ENCODE measurements around the gene GPC5.
"Not testable (repeated sequence)": the region's sequence is repeated elsewhere in the genome, so short reads cannot be mapped to it uniquely, and the experiment has no call there.

The GPC5 gene

DNA sequence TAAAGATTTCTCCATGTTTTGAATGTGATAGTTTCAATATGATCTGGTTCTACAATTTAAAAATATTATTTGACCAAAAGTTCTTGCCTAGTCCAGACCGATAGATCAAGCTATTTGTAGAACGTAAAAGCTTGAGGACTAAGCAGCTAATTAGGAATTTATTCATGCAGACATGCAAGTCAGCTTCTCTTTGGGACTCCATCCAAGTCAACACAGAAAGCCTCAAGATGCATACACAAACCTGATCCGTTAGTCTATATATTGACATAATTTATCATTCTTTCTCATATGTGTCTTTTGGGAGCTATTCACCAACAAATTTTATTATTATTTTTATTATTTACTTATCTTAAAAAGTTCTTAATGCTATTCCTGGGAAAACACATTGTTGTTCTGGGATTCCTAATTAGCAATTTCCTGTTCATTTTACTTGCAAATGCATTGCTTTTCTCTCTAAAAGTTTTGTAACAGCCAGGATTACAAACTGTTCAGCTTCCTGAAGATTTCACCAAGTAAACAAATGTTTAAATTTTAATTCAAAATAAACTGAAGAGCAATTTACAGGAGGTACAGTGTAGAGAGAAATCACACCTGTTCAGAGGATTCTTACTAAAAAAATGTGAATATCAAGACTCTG lies 375.3 kb downstream of the GPC5 start:
- DNase-seq (ENCODE audit: low read depth in 2 of 2), result no peak

DNA sequence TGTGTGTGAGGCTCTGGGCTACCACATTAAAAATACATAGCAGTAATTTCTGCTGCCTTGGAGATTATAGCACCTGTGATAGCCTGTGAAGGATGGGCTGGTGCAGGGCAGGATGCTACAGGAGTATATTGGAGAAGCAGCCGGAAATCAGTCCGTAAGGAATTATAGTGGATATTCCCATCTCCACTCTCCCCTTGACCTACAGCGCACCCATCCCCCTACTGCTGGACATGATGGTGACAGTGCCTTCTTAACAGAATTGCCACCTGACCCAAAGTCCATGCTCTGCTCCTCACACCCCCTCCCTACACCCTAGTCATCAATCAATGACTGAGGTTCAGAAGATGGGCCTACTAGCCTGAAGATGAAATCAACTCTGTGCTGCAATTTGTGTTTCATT lies 376.0 kb downstream of the GPC5 start:
- no peak for DNase-seq (ENCODE audit: low read depth in 2 of 2)

DNA sequence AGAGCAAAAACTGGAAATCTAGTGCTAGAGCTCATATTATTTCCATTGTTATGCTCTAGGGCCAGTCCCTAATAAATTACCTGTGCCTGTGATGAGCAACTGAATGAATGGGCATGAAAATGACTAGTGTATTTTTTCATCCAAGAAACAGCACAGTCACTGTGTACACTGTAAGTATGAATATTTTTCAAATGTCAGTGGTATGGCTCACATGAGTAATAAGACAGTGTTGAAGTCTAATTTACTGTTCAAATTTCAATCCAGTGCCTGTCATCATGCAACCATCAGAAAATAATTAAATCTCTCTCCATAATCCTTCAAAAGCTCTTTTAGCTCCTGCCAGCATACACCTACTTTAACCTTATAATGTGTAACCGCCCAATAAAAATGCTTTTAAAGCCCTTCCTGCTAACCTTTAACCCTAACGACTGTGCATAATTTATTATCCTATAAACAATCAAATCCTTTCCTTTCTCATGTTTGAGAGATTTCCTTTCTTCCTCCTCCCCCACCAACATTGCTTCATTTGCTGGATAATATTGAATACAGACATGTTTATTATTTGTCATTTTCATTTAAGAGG lies 378.3 kb downstream of the GPC5 start:
- no peak for DNase-seq (ENCODE audit: low read depth in 2 of 2)

DNA sequence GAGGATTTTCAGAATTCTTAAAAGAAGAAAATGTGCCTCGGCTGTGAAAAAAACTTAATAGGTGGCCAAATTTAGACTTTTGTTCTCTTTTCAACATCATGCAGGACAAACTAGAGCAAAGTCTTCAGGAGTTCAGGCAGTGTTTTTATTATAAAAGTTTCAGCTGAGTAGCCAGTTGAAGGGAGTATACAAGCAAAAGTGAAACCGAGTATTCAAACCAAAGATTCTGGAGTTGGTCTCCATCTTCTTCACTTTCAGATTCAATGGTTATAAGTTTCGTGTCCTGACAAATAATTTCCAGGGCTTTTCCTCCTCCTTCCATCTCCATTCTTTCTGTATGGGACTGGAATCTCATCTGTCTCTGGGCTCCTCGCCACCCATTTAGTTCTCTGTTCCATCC lies 379.7 kb downstream of the GPC5 start:
- no peak for DNase-seq (ENCODE audit: low read depth in 2 of 2)

DNA sequence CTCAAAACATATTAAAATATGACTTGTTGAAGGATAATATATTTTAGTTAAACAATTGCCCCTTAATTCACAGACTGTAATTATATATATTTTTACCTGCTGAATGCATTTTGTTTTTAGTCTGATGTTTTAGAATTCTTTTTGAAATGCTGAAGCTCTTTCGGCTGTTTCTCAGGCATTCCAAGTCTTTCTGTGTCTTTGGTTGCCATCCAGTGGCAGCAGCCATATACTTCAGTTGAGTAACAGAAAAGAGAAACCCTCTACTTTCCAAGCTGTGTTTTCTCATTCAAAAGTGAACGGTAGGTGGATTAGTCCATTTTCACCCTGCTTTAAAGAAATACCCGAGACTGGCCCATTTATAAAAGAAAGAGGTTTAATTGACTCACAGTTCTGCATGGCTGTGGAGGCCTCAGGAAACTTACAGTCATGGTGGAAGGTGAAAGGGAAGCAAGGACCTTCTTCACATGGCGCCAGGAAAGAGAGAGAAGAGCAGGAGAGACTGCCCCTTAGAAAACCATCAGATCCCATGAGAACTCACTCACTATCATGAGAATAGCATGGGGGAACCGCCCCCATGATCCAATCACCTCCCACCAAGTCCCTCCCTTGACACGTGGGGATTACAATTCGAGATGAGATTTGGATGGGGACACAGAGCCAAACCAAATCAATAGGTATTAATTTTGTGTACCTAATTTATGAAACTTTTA lies 383.7 kb downstream of the GPC5 start:
- DNase-seq (ENCODE audit: low read depth in 2 of 2), result not testable (repeated sequence)

DNA sequence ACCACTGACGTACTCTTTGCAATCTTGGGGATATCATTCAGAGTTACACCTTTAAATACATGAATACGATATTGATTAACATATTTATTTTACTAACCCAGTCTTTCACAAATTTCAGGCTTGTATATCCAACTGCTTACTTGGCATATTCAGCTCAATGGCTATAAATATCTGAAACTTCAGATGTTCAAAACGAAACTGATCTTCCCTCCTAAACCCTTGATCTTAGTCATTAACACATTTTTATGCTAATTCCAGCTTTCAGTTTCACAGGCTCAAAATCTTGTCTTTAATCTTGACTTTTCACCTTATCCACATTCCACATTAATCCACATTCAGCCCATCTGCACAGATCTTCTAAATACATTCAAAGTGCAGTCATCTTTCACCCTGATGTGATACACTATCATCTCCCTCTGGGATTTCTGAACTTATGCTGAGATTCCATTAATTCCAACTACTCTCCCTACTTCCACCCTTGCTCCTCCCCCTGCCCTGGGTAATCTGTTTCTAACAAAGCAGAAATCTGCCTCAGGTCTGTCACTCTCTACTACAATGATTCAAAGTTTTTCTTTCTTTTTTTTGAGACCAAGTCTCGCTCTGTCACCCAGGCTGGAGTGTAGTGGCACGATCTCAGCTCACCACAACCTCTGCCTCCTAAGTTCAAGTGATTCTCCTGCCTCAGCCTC lies 387.2 kb downstream of the GPC5 start:
- no peak for DNase-seq (ENCODE audit: low read depth in 2 of 2)

DNA sequence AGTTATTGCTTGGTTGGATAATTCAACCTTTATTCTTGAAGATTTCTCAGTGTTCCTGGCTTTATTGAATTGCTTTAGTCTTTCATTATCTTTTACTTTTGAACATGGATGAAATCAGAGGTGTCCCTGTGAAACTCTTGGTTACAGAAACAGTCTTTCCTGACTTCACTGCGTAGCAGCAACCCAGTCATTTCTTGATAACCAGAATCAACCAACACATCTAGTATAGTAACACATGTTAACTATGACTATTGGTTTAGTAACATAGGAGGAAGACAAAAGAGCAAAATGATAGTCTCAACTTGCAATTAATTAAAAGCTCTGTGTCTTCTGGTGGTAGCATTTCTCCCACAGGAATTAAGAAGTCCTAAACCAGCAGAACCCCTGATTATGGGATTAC lies 393.6 kb downstream of the GPC5 start:
- DNase-seq (ENCODE audit: low read depth in 2 of 2), result no peak

DNA sequence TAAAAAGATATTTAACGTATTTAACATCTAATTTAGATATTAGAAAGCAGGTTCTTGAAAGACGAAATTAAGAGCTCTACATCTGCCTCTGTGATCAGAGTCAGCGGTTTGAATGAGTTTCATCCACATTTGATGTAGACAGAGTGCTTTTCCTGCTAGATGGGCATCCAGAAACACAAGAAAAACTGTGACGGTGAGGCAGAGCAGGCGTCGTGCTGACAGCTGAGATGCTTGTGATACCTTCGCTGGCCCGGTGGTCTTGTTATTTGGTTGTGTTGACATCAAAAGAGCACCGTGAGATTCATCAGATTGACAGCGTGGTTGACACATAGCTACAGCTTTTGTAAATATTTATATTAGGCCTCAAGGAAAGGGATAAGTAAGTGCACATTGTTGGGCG lies 399.1 kb downstream of the GPC5 start:
- no peak for DNase-seq (ENCODE audit: low read depth in 2 of 2)

DNA sequence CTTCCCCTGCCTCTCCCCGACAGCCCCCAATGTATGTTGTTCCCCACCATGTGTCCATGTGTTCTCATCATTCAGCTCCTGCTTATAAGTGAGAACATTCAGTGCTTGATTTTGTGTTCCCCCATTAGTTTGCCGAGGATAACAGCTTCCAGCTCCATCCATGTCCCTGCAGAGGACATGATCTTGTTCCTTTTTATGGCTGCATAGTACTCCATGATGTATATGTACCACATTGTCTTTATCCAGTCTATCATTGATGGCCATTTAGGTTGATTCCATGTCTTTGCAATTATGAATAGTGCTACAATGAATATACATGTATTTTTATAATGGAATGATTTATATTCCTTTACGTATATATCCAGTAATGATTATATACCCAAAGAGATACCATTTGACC lies 399.9 kb downstream of the GPC5 start:
- not testable (repeated sequence) for DNase-seq (ENCODE audit: low read depth in 2 of 2)

DNA sequence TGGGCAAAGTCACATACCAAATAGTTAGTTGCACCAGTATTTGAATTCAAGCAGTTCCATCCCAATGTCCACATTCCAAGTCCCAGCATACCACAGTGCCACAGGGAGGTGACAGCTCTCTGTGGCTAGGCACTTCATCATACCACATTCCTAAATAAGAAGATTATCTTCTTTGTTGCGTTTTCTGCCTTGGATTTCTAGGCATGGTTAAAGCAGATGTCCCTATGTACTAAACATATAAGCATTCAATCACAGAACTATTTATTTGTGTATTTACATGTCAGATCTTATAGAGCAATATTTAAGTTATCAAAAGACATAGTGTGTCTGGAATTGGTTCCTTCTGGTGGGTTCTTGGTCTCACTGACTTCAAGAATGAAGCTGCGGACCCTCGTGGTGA lies 403.4 kb downstream of the GPC5 start:
- DNase-seq (ENCODE audit: low read depth in 2 of 2), result not testable (repeated sequence)

DNA sequence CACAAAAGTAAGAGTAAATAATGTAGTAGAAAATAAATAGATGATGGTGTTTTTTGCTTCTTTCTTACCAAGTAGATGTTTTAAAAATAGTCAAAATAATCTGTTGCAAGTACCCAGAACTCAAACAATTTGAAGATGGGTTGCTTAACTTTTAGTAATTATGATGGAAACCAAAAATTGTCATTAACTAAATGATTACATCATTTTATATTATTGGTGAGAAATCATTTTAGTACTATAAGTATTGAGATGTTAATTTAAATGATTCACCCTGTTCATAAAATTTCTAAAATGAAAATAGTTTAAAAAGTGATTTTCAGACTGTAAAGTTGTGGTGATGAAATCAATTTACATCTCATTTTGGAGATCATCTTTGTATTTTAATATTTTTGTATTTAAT lies 404.5 kb downstream of the GPC5 start:
- DNase-seq (ENCODE audit: low read depth in 2 of 2), result no peak

DNA sequence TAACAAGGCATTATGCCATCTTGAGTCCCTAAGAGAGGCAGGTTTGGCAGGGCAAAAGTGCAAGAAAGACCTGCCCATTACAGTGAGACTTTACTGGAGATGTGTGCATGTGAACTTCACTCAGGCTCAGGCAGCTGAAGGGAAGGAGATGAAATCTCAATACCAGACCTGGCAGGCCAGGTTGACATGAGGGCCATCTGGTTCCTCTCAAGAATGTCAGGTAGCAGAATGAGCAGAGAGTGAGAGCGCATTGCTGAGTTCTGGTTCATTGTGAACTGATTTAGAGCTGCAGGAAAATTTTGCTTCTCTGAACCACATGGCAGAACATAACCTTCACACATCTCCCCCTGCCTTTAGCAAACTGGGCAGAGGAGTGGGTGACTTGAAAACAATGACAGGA lies 406.3 kb downstream of the GPC5 start:
- DNase-seq (ENCODE audit: low read depth in 2 of 2), result no peak

DNA sequence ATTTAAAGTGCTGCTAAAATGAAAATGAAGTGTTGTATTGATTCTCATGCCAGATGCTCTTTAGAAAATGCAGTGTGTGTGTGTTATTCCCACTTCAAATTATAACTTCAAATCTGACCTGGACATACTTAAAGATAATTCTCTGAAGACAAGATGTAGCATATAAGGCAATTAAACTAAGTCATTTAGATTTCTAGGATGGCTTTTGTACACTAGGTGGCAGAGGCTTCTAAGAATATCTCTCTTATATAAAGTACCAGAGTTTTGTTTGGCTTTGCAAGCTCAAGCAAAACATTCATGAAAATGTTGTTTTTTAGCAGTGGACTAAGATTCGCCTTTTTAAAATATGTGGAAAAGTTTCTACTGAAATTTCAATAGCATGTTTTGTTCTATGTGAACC lies 407.2 kb downstream of the GPC5 start:
- no peak for DNase-seq (ENCODE audit: low read depth in 2 of 2)

DNA sequence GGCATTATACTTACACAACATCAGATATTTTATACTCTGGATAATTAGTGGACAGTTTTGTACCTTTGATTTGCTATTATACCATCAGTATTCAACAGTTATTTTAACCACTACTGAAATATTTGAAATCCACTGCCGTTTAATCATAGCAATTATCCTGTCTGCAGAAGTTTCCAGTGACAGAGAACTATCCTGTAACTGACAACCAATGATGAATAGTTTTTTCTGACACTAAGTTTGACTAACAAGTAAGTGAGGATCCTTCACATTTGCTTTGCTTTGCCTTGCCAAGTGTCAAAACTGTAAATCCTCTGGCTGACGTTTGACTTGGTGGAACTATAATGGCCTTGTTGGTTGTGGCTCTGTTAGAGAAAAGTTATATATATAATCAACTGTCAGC lies 410.7 kb downstream of the GPC5 start:
- no peak for DNase-seq (ENCODE audit: low read depth in 2 of 2)

DNA sequence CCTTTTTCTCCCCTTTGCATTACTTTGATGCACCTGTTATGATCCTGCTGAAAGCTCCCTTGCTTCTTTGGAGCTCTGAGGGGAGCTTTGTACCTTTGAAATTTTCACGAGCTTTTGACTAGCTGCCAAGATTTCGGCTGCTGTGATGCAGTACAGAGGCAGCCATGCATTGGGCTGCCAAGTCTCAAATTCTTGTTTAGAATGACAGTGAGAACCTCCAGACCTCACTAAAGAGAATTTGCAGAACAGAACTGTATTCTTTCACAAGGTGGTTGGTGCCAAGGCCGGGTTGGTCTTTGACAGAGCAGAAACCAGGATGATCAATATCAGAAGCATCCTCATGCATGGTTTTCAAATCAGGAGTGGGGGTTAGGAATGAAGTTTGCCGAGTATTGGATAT lies 414.8 kb downstream of the GPC5 start:
- DNase-seq (ENCODE audit: low read depth in 2 of 2), result no peak

DNA sequence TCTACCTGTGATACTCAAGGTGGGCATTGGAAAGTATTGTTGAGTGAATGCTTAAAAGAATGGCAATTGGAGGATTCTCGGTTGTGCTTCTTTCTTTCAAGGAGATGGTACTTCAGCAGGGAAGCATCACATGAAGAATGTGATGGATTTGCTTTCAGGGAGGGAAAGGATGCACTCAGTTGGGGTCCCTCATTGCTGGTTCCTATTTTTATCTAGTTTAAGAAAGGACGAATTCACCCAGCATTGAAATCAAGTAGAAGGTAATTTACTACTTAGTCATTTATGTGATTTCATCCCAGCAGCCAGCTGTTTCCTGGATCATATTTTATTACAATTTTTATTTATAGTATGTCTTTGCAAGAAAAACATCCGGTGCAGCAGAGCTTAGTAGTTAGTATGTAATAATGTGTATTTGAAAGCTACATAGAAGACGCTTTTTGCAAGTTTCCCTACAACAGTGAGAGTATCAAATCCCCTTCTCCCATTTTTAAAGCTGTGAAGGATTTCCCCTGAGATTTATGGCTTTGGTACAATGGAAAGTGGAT lies 417.9 kb downstream of the GPC5 start:
- DNase-seq (ENCODE audit: low read depth in 2 of 2), result no peak

DNA sequence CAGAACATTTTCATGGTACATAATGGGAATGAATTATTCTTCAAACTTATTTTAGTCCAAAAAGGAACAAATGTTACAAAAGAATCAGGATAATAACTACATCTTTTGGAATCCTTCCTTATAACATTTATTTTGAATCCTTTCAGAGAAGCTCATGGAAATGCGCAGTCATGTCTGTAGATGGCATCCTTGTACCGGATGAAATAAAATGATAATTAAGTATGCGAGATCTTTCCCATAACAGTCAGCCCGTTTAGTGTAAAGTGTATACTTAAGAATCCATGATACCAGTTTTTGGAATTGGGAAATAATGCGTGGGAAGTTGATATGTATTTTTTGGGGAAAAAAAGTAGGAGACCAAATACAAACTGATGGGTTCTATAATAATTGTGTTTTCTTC lies 418.8 kb downstream of the GPC5 start:
- DNase-seq (ENCODE audit: low read depth in 2 of 2), result no peak

DNA sequence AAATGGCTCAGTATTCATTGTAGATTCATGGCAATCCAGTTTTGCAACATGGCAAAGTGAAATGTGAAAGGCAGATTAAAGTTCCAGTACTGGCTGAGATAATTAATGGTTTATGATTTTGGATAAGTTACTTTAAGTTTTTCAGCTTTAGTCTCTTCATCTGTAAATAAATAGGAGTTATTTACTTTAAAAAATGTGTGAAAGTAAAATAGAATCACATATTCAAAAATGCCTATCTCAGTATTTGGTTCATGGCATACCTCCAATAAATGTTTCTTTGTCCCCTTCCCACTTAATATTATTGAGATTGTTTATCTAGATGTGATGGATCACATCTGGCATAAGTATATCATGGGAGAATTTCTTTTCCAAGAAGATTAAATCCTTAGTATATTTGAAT lies 426.0 kb downstream of the GPC5 start:
- DNase-seq (ENCODE audit: low read depth in 2 of 2), result no peak

DNA sequence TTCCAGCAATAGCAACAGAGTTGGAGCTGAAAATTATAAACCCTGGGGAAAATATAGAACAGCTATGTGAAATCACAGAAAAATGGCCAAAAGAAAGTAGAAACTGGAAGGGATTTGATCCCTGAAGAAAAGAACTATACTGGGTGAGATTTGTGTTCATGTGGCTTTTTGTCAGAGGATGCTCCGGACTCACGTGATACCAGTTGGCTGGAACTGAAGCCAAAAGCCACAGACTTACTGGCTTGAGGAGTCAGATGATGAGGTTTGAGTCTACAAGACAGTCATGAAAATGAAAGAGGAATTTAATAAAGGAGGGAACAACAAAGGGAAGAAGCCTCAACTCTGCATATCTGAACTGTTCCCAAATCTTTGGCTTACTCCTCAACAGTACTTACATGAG lies 427.1 kb downstream of the GPC5 start:
- no peak for DNase-seq (ENCODE audit: low read depth in 2 of 2)

DNA sequence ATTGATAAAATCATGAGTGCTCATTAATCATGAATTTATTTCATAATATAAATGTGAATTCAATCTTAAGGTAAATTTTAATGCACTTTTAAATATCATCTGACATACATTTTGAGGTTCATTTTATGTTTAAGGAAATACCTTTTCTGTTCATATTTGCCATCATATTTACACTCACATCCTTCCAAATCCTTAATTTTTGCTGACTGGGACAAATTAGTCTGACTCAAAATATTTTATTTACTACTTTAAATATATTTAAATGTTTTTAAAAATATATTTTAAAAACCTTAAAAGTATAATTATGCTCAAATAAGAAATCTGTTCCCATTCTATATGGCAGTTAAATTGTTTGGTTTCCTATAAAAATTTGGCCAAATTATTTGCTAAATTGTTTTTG lies 438.1 kb downstream of the GPC5 start:
- no peak for DNase-seq (ENCODE audit: low read depth in 2 of 2)

DNA sequence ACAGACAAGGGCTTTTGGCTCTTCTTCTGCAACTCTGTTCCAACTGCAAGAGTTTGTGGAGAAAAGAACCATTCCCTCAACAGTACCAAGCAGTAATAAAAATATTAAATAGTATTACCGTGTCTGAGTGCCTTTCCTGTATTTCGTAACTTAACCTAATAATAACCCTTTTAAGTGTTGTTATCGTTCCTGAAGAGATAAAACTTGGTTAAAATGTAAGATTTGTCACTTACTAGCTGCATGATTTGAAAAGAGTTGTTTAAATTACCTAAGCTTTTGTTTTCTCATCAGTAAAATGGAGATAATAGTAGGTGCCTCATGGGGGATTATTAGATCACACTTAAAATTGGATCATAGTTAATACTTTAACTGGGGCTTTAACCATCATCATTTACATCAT lies 447.2 kb downstream of the GPC5 start:
- DNase-seq (ENCODE audit: low read depth in 2 of 2), result no peak

DNA sequence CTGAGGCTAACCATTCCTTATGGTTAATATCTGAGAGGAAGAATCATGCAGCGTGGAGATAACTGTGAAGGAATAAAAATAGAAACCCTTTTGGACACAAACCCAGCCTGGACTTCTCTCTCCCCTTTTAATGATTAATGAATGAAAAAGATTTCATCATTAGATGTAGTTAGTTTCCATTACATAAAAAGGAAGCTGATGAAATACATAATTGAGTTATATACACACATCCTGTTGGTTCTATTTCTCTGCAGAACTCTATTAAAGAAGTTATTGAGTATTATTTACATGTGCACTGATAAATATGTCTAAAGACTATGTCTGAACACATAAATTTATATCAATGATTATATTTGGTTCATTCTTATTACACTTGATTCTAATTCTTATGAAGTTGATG lies 465.3 kb downstream of the GPC5 start:
- DNase-seq (ENCODE audit: low read depth in 2 of 2), result no peak

DNA sequence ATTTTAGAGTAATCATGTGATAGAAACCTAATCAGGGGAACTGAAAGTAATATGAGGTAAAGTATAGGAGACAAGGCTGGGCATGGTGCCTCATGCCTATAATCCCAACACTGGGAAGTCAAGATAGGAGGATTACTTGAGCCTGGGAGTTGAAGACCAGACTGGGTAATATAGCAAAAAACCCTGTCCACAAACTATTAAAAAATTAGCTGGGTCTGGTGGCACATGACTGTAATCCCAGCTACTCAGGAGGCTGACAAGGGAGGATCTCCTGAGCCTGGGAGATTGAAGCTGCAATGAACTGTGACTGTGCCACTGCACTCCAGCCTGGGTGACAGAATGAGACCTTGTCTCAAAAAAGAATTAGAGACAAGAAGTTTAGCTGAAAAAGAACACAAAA lies 469.9 kb downstream of the GPC5 start:
- DNase-seq (ENCODE audit: low read depth in 2 of 2), result no peak
